Nephron (organoid): ENCODE measurements around the gene UBASH3B.

ENCODE experiments used
- H3K27ac Mint-ChIP-seq, 3 experiments: 2 replicates each; pipeline ENCODE4 v1.8.0; 2020; ENCODE audit warnings: mixed read lengths in 3 of 3, mild to moderate bottlenecking in 2 of 3, moderate library complexity in 1 of 3
- H3K27me3 Mint-ChIP-seq: 2 replicates; pipeline ENCODE4 v1.8.0; 2021; ENCODE audit warnings: low read depth, mild to moderate bottlenecking, moderate library complexity, mixed read lengths
- H3K36me3 Mint-ChIP-seq: 2 replicates; pipeline ENCODE4 v1.8.0; 2020; ENCODE audit warnings: low read depth, mixed read lengths
- H3K4me1 Mint-ChIP-seq: 2 replicates; pipeline ENCODE4 v1.8.0; 2020; ENCODE audit warnings: mixed read lengths
- H3K4me3 Mint-ChIP-seq, 3 experiments: 2 replicates each; pipeline ENCODE4 v1.8.0; 2020; ENCODE audit warnings: mild to moderate bottlenecking in 3 of 3, mixed read lengths in 3 of 3, moderate library complexity in 2 of 3
- H3K9me3 Mint-ChIP-seq: 2 replicates; pipeline ENCODE4 v1.8.0; 2020; ENCODE audit warnings: mixed read lengths
- CTCF ChIP-seq, 3 experiments: fragments of 200-600 bp; sonication (generic); IDR thresholded peaks; one replicate each; pipeline ENCODE4 v1.5.0; 2021; ENCODE audit warnings: antibody characterized with exemption in 3 of 3; ENCODE audit not compliant: unreplicated experiment in 3 of 3

UBASH3B gene

GRCh38 chr11:122734848-122735496 is 79.5 kb downstream of the UBASH3B start:
- Mint-ChIP-seq H3K27me3 (no peaks in the 10 kb centered on the region), H3K36me3 (no peaks in the 10 kb centered on the region), H3K4me1 (peaks cover 7% of the 10 kb centered on the region), H3K4me3 (no peak overlapping the region), H3K9me3 (no peaks in the 10 kb centered on the region), H3K27ac (no peak overlapping the region)
- no peak for TF ChIP-seq CTCF (IDR thresholded peaks at IDR 0.05; ENCODE audit: unreplicated experiment in 3 of 3)

- Mint-ChIP-seq H3K27me3 (no peaks in the 10 kb centered on the region), H3K36me3 (no peaks in the 10 kb centered on the region)
- TF ChIP-seq CTCF (IDR thresholded peaks at IDR 0.05; ENCODE audit: unreplicated experiment in 3 of 3), result no peak
Observed at GRCh38 chr11:122737951-122738693, 82.6 kb downstream of the UBASH3B start.

GRCh38 chr11:122741613-122742300 is 86.2 kb downstream of the UBASH3B start:
- Mint-ChIP-seq H3K9me3 (no peaks in the 10 kb centered on the region), H3K36me3 (no peaks in the 10 kb centered on the region), H3K4me3 (peak overlapping the region in 2 of 3 experiments; percentile 13 to 21), H3K4me1 (peaks cover 26% of the 10 kb centered on the region), H3K27ac (peak overlapping the region in 2 of 3 experiments; percentile 91 to 92), H3K27me3 (peaks cover 3% of the 10 kb centered on the region)
- TF ChIP-seq CTCF (IDR thresholded peaks at IDR 0.05; ENCODE audit: unreplicated experiment in 3 of 3), result no peak

More at GRCh38 chr11:122737951-122738693, 82.6 kb downstream of the UBASH3B start:
- no peak overlapping the region for H3K4me3 Mint-ChIP-seq
- no peak overlapping the region for H3K27ac Mint-ChIP-seq
- peaks cover 20% of the 10 kb centered on the region for H3K4me1 Mint-ChIP-seq
- H3K9me3 Mint-ChIP-seq, result no peaks in the 10 kb centered on the region

GRCh38 chr11:122742301-122743018 is 86.9 kb downstream of the UBASH3B start:
- peak overlapping the region in 2 of 3 experiments; percentile 91 to 92 for H3K27ac Mint-ChIP-seq
- peaks cover 6% of the 10 kb centered on the region for H3K27me3 Mint-ChIP-seq
- H3K9me3 Mint-ChIP-seq, result no peaks in the 10 kb centered on the region
- peak overlapping the region in 1 of 3 experiments; percentile 12 for H3K4me3 Mint-ChIP-seq
- no peaks in the 10 kb centered on the region for H3K36me3 Mint-ChIP-seq
- no peak for TF ChIP-seq CTCF (IDR thresholded peaks at IDR 0.05; ENCODE audit: unreplicated experiment in 3 of 3)
- H3K4me1 Mint-ChIP-seq, result peaks cover 33% of the 10 kb centered on the region

- Mint-ChIP-seq H3K4me3 (no peak overlapping the region), H3K27ac (peak overlapping the region in 2 of 3 experiments; percentile 91 to 92), H3K4me1 (peaks cover 41% of the 10 kb centered on the region), H3K36me3 (no peaks in the 10 kb centered on the region), H3K9me3 (no peaks in the 10 kb centered on the region), H3K27me3 (peaks cover 6% of the 10 kb centered on the region)
- TF ChIP-seq CTCF (IDR thresholded peaks at IDR 0.05; ENCODE audit: unreplicated experiment in 3 of 3), result no peak
Observed at GRCh38 chr11:122743097-122743741, 87.7 kb downstream of the UBASH3B start.
